Dedifferentiated amniotic fluid mesenchymal stem cell (primary cell): ENCODE data around the gene CLIC6.
"Not testable (repeated sequence)": the region's sequence is repeated elsewhere in the genome, so short reads cannot be mapped to it uniquely, and the experiment has no call there.

Source experiments
- DNase-seq: peaks from one replicate; pipeline ENCODE4 v3.0.0-alpha.2; 2016; ENCODE audit errors: extremely low spot score

The CLIC6 gene

GRCh38 chr21:34653522-34653921 lies 15.3 kb upstream of the CLIC6 start:
- DNase-seq, result no peak

GRCh38 chr21:34661848-34662247 lies 6.9 kb upstream of the CLIC6 start:
- no peak for DNase-seq

DNA sequence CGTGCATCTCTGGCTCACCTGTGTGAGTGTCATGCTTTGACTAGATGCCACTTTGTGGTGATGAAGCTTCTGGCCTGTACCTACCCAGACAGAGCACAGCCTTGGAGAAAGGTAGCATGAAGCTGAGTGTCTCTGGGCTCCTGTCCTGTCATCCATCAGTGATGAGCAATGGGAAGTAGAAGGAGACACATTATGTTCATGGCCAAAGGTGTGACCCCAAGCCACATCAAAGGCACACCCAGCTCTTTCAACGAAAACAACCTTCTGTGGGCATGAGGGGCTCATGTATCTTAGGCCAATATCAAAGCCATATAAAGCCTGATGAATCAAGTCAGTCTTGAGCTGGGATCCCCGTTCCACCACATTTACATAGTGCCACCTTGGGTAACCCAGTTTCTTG lies 1.0 kb upstream of the CLIC6 start:
- DNase-seq, result no peak

- DNase-seq, result no peak
These were observed 520 bp downstream of the CLIC6 start for GRCh38 chr21:34669149-34669879.

DNA sequence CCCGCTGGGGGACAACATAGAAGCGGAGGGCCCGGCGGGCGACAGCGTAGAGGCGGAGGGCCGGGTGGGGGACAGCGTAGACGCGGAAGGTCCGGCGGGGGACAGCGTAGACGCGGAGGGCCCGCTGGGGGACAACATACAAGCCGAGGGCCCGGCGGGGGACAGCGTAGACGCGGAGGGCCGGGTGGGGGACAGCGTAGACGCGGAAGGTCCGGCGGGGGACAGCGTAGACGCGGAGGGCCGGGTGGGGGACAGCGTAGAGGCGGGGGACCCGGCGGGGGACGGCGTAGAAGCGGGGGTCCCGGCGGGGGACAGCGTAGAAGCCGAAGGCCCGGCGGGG lies 1.1 kb downstream of the CLIC6 start:
- not testable (repeated sequence) for DNase-seq

DNA sequence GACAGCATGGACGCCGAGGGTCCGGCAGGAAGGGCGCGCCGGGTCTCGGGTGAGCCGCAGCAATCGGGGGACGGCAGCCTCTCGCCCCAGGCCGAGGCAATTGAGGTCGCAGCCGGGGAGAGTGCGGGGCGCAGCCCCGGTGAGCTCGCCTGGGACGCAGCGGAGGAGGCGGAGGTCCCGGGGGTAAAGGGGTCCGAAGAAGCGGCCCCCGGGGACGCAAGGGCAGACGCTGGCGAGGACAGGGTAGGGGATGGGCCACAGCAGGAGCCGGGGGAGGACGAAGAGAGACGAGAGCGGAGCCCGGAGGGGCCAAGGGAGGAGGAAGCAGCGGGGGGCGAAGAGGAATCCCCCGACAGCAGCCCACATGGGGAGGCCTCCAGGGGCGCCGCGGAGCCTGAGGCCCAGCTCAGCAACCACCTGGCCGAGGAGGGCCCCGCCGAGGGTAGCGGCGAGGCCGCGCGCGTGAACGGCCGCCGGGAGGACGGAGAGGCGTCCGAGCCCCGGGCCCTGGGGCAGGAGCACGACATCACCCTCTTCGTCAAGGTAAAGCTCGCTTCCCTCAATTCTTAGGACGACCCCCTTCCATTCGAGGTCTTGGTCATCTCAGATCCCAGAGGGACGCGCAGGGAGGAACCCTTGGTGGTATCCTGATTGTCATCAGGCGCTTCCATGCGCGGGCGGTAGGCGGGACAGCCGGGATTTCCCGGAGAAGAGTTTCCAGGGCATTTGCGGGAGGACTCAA lies 1.6 kb downstream of the CLIC6 start:
- DNase-seq, result no peak

- no peak for DNase-seq
These were observed 2.2 kb downstream of the CLIC6 start for GRCh38 chr21:34670962-34671348.

- DNase-seq, result no peak
These were observed 2.7 kb downstream of the CLIC6 start for GRCh38 chr21:34671462-34671861.

DNA sequence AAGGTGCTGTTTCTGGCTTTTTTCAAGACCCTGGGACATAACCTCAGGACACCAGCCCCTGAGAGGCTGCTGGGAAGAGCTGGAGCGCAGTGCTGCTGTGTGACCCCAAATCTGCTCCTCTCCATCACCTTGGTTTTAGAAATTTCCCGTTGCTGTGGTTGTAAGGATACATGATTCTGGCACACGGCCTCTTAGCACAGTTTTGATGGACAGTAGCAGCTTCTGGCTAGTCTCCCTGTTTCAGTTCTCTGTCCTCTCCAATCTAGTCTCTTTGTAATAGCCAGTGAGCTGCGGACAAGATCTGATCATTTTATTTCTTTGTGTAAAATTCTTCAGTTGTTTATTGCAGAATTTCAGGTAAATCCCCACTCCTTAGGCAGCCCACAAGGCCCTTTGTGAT lies 3.1 kb downstream of the CLIC6 start:
- DNase-seq, result no peak

GRCh38 chr21:34673006-34673405 lies 4.2 kb downstream of the CLIC6 start:
- DNase-seq, result no peak

- no peak for DNase-seq
These were observed 5.7 kb downstream of the CLIC6 start for GRCh38 chr21:34674468-34674867.

GRCh38 chr21:34675871-34676270 lies 7.1 kb downstream of the CLIC6 start:
- DNase-seq, result no peak

GRCh38 chr21:34679051-34679450 lies 10.3 kb downstream of the CLIC6 start:
- no peak for DNase-seq

- no peak for DNase-seq
These were observed 15.5 kb downstream of the CLIC6 start for GRCh38 chr21:34684174-34684876.

DNA sequence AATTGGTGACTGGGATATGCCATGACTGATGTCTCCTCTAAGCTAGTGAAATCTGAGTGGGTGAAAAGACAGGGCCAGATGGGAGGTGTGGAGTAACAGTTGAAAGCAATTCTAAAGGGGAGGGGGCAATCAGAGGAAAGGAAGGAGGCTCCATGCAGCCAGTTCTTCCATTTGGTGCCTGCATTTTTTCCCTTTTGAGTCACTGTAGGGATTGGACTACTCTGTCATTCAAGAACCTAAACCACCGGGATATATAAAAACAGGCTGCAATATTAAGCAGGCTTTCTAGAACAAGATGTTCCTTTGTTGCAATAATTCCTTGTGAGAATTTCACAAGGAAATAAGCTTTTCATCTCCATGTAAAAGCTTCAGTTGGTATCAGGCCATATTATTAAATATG lies 18.3 kb downstream of the CLIC6 start:
- no peak for DNase-seq

DNA sequence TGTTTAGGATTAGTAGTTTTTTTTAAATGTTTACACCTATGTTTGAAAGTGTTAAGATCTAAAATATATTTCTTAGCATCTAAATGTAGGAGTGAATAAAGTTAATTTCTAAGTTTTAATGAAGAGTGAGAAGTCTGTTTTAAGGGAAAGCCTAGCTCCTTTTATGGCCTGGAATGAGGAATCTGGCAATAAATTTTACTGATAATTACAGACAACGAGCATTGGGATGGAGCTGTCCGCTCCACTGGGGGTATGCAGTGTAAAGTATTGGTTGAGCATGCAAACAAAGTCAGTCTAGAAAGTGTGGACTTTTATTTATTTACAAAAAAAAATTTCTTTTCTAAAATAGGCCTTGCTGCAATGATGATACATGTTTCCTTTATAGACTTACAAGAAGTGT lies 19.0 kb downstream of the CLIC6 start:
- no peak for DNase-seq

DNA sequence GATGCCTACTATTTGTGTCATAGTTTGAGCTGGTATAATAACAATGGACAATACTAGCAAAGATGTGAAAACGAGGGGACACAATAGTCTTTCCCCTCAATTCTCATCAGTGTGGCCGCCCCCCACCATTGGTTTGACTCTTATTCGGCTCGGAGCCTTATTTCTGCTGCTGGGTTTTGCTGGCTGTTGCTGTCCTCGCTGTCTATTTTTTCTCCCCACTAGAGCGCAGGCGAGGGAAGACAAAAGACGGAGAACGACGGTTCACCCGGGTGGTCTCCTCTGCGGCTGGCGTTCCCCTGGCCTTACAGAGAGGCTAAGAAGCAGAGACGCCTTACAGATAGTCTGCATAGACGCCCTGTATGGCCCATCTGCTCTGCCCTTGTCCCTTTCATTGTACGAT lies 19.4 kb downstream of the CLIC6 start:
- no peak for DNase-seq

DNA sequence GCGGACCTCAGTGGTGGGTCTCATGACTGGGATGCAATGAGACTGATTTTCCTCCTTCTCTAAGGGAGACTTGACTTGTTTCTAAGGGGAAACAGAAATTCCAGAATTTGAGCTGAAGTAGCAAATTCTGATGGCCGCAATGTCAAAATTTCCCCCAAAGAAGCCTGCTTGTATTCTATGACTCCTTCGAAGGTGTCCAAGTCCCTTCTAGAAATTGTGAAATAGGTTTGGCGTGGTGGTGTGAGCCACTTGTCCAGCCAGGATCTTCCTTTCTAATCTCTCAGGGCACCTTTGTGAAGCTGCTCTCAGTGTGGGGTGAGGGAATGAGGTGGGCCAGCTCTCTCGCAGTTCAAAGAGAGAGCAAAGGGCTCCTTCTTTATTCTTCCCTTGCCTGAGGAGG lies 19.9 kb downstream of the CLIC6 start:
- no peak for DNase-seq

GRCh38 chr21:34690041-34690792 lies 21.4 kb downstream of the CLIC6 start:
- no peak for DNase-seq

GRCh38 chr21:34690793-34691175 lies 22.0 kb downstream of the CLIC6 start:
- no peak for DNase-seq

DNA sequence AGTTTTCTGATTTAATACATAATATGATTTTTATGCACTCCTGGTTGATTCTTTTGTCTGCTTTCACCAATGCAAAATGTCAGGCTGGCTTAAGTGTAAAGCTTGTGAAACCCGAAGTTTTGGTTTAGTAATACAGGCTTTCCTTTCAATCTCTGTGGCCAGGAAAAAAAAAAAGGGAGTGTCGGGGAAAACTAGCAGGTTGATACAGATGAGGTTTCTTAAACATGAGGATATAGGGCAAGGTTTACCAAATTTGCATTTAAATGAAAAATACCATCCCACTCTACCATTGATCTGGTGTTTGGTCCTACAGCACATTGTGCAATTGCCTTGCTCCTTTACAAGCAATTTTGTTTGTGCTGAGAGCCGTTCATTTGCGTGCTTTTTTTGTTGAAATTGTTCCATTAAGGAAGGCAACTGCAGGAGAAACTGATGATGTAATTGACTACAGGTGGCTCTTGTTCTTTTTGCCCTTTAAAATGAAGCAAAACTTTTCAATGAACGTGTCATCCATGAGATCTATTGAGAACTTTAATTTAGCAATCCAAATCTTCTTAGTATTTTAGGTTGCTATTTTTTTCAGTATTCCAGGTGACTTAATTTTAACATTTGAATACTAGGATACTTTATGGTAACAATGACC lies 22.7 kb downstream of the CLIC6 start:
- no peak for DNase-seq
